HS-5 (cell line): ENCODE results near the gene COCH.
"Not testable (repeated sequence)": the region's sequence is repeated elsewhere in the genome, so short reads cannot be mapped to it uniquely, and the experiment has no call there.

Source experiments
- DNase-seq: peaks from one replicate; pipeline ENCODE4 v3.0.0-alpha.2; 2012; ENCODE audit warnings: low read depth

Gene COCH

DNA sequence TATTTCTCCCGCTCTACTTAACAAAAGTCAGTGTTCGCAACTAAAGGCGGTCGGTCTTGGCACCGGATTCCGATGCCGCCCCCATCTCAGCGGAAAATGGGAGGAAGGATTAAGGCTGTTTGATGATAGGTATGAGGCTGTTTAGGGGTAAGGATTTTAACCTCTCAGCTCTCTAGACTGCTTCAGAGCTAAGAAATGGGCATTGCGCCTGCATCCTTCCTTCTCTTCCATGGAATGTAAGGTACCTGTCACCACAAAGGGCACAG is 1.4 kb downstream of the COCH start:
- DNase-seq = no peak

DNA sequence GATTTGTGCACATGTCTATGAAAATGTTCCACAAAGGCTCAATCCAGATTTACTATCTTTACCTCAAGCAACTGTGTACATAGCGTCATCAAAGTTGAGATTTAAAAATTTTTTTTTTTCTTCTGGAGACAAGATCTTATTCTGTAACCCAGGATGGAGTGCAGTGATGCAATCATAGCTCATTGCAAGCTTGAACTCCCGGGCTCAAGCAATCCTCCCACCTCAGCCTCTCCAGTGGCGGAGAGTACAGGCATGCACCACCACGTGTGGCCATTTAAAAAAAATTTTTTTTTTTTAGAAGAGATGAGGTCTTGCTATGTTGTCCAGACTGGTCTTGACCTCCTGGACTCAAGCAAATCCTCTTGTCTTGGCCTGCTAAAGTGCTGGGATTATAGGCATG is 2.3 kb downstream of the COCH start:
- DNase-seq = no peak

DNA sequence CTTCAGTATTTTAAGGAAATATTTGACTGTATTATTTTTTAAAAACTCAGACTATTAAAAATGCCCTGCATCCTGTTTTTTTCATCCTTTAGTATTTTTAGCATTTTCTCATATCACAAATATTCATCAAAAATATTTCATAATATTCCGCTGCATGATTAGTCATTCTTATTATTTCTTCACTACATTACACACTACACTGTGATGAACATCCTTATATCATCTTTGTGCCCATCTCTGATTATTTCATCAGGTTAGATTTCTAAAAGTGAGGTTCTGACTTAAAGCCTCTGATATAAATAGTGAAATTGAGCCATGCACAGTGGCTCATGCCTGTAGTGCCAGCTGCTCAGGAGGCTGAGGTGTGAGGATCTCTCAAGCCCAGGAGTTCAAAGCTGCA is 8.1 kb downstream of the COCH start:
- DNase-seq = peak; percentile 15

DNA sequence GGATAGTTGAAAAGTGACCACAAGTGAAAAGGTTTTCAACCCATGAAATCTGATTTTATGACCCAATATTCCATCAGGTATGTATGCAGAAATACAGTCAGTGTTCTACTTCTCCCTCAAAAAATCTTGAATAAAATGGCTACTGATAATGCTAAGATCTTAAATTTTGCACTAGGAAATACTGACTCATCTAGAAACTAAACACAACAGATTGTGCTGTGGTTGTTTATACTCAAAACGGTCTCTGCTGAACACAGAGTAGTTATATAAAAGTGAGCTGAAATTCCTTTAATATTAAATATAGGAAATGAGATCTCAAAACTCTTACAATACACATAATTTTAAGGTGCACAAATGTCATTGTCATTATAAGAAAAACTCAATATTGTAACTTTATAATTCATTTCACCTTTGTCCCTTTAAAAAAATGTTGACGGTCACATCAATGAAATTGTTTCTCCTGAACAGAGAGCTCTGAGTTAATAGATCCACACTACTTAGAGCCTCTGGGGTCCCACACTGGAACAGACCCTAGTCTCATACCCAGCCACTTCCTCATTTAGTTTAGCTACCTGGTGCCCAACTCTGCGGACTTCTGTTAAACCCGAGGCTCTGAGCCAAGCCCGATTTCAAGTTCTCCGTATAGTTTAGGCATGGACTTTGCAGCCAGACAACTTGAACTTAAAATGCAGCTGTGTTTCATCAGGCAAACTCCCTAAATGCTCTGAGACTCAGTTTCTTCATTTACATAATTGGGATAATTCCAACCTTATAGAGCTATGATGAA is 9.3 kb downstream of the COCH start:
- DNase-seq = no peak

DNA sequence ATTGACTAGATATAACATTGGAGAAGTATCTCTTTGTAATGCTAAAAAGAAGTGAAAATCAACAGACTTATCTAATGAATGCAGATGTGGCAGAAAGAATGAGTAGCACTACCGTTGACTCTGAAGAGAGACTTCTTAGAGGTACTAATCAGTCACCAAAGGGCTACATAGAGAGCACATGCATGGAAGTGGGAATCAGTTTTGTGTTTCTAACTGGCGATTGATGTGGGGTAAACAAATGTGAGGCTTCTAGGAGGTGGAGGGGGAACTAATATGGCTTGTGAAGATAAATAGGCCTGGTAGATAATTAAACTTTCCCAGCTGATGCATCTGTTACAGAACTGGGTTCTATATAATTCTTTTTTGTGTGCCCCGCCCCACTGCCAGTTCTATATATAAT is 10.5 kb downstream of the COCH start:
- DNase-seq = no peak

DNA sequence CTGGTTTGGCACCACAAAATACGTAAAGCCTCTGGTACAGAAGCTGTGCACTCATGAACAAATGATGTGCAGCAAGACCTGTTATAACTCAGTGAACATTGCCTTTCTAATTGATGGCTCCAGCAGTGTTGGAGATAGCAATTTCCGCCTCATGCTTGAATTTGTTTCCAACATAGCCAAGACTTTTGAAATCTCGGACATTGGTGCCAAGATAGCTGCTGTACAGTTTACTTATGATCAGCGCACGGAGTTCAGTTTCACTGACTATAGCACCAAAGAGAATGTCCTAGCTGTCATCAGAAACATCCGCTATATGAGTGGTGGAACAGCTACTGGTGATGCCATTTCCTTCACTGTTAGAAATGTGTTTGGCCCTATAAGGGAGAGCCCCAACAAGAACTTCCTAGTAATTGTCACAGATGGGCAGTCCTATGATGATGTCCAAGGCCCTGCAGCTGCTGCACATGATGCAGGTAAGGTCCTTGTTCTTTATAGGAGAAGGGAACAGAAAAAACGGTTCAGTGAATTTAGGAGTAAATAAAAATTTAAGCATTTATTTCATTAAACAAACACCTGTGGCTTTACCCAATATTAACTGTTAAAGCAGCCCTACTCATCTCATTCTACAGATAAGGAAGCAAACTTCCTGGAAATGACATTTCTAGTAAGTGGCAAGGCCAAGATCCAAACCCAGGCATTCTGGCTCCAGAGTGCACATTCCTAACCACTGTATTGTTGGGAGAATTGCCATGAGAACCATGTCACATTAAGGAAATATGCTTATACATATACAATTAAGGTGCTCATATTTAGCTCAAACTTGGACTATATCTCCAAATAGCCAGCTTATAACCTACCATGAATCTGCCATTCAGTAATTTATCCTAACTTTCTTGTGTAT is 11.7 kb downstream of the COCH start:
- DNase-seq = no peak

DNA sequence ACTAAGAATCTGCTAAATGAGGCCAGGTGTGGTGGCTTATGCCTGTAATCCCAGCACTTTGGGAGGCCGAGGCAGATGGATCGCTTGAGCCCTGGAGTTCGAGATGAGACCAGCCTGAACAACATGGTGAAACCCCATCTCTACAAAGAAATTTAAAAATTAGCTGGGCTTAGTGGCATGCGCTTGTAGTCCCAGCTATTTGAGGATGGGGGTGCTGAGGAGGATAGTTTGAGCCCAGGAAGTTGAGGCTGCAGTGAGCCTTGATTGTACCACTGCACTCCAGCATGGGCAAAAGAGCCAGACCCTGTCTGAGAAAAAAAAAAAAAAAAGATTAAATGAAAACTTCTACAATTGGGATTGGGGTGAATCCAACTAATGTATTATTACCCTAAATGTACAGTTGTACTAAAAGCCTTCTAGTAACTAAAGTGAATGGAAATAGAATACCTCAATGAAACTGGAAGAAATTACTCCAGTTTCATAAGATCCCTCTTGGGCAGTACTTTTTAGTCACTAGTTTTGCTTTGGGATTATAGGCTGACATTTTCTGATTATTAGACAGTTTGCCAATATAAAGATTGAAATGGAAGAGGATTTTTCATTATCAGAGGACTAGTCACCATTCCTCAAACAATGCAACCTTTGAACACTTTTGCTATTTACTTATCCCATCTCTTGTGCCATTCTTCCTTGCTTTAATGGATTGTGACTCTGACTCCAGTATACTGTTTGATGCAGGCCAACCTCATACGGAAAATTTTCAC is 14.3 kb downstream of the COCH start:
- no peak for DNase-seq

DNA sequence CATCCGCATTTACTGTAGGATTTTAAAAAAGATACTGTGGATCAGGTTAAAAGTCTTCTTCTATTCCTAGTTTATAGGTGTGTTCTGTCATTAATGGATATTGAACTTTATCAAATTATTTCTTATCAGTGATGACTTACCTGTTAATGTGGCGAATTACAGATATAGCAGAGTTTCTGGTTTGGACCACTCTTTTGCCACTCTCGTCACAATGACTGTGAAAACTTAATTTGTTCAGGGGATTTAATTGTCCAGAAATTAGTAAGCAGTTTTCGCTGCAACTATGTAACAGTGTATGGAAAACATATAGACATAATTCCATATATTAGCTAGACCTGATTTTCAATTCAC is 14.9 kb downstream of the COCH start:
- no peak for DNase-seq

DNA sequence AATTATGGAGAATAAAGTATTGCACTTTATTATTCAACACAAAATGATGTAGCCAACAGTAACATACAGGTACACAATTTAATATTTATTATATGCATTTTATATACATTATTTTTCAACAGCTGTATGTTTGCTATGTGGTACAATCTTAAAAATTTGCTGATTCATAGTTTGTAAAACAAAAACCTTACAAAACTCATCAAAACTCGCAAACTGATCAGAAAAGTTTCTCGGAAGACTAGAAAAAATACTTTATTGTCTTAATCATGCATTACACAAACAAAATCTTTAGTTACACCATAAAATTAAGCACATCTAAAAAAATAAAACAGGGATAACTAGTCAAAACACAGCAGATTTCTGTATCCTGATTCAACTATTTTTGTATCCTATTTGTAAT is 19.5 kb downstream of the COCH start:
- DNase-seq = no peak

DNA sequence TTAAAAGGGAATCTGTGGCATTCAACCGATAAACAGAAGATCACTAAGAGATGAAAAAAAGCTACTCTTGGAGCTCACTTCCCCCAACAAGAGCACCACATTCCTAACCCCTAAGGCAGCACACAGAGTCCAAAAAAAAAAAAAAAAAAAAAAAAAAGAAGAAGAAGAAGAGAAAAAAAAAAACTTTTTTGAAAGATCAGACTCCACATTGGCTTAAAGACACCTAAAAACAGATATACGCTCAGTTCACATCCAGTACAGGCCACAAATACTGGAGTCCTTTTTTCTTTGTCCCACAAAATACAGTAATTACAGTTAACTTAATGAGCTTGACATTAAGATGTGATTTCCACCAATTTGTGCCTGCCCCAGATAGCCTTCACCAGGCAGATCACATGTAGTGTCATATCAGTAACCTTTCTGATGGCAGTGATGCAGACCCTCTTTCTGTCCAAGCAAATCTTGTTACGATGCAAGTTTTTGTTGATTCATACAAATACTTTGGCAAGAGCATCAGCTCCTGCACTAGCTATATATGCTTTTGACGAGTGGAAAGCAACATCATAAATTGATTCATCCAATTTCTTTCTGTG is 20.7 kb downstream of the COCH start:
- DNase-seq = no peak

DNA sequence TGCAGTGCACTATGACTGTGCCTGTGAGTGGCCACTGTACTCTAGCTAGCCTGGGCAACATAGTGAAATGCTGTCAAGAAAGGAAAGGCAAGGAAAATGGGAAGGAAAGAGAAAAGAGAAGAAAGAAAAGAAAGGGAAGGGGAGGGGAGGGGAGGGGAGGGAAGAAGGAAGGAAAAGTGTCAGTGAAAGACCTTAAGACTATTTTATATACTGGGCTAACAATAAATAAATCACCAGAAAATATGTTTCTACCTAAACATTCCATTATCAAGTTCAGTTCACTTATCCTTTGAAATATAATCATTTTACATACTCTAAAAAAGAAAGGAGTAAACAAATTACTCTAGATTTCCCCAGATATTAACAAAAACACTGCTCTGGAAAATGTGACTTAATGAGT is 22.1 kb downstream of the COCH start:
- no peak for DNase-seq

DNA sequence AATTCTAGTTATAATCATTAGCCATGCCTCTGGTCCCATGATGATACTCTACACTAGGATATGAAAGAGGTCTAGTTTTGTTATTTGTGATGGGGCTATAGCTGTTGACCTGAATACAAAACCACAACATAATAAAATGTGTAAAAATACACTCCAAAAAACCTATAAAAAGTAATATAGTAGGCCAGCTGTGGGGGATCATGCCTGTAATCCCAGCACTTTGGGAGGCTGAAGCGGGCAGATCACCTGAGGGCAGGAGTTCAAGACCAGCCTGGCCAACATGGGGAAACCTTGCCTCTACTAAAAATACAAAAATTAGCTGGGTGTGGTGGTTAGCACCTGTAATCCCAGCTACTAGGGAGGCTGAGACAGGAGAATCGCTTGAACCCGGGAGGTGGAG is 22.8 kb downstream of the COCH start:
- not testable (repeated sequence) for DNase-seq

DNA sequence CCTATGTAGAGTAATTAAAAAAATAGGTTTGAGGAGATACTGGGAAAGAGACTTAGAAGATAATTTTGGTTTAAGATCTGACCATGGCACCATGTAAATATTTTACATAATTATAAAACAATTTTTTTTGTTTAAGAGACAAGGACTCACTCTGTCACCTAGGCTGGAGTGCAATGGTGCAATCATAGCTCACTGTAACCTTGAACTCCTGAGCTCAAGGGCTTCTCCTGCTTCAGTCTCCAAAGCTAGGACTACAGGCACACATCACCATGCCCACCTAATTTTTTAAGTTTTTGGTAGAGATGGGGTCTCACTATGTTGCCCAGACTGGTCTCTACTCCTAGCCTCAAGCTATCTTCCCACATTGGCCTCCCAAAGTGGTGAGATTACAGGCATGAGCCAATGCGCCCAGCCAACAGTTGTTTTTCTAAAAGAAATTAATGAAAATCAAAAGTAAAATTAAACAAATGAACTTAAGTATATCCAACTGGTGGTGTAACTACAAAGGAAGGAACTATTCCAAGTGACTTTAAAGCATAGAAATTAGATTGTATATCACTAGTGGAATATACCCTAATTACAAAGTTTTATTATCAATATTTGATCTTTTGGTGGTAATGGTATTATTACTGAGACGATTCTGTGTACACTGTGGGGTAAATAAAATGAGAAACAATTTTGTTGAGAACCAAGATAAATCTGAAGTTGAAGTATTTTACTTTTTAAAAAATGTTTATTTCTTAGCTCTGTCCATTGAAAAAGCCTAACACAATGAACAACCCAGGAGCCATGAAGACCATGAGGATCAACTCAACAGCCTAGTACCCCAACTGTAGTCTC is 29.1 kb downstream of the COCH start:
- no peak for DNase-seq

DNA sequence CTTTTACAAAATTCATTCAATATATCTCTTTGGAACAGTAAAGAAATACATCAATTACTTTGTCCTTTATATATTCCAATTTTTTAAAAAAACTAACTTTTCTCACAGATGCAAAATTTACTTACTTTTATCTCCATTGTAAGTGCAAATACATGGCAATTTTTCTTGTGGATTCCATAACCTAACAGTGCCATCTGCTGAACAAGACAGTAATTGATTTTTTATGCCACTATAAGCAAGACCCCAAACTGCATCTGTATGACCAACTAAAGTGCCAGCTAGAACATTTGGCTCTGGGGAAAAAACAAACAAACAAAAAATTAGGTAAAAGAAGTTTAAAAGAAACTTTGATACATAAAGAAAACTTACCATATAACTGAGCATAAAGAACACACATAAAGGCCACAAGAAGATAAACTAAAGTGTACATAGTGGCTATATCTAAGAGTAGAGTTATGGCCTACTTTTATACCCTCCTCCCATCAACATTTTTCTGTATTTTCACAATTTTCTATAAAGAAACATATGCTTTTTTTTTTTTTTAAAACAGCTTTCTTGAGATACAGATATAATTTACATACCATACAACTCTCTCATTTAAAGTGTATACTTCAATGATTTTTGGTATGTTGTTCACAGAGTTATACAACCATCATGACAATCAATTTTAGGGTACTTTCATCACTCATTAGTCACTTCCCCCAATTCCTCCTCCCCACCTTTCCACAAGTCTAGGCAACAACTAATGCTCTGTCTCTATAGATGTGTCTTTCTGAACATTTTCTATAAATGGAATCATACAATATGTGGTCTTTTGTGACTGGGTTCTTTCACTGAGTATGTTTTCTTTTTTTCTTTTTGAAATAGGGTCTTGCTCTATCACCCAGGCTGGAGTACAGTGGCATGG is 32.6 kb downstream of the COCH start:
- no peak for DNase-seq

DNA sequence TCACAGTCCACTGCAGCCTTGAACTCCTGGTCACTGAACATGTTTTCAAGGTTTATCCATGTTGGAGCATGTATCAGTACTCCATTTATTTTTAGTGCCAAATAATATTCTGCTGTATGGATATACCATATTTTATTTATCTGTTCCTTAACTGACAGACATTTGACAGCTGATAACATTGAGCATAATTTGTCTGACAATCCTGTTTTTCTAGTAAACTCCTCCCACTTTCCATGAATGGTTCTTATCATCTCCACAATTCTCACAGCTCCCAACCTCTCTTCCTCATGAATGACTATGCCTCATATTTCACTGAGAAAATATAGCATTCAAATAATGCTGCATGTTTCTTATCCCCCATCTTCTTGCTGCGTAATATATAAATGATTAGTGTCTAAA is 33.3 kb downstream of the COCH start:
- no peak for DNase-seq

DNA sequence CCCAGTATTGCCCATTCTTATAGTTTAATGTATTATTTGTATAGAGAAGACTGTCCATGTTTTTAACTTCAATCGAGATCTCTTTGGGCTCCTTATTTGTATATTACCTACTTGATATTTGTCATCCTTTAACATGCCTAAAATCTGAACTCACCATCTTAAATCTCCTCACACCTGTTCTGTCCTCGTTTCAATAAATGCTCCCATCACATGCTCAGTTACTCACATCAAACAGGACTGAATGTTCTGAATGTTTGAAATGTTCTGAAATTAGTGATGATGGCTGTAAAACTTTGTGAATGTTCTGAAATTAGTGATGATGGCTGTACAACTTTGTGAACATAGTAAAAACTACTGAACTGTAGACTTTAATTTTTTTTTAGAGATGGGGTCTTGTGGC is 34.5 kb downstream of the COCH start:
- no peak for DNase-seq

DNA sequence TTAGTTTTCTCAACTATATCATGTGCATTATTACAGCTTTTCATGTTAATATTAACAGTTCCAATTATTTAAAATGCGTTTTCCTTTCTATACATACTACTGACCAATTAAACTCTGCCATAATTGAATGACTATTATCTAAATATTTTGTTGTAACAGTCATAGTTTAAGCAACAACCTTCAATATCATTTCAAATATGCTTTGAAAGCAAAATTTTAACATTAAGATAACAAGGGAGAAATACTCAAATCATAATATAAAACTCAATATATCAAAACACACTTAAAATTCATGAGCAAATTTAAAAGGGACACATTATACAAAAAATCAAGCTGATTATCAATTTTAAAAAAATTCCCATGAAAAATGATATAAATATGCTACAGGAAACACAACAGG is 40.5 kb downstream of the COCH start:
- no peak for DNase-seq

DNA sequence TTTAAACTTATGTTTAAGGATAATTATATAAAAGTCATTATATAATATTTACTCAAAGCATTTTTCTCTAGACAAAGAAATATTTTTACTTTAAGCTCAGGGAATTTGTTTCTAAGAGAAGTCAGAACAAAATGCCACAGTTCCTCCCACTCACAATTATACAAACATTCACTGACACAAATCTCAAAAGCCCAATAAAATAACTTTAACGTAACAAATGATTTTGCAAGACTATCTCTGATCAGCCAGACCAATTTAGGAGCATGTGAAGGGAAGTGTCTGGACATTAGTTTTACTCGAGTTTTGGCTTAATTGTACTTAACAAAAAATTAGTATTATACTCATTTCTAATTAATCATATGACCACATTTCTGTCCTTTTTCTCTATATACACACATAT is 41.2 kb downstream of the COCH start:
- no peak for DNase-seq

DNA sequence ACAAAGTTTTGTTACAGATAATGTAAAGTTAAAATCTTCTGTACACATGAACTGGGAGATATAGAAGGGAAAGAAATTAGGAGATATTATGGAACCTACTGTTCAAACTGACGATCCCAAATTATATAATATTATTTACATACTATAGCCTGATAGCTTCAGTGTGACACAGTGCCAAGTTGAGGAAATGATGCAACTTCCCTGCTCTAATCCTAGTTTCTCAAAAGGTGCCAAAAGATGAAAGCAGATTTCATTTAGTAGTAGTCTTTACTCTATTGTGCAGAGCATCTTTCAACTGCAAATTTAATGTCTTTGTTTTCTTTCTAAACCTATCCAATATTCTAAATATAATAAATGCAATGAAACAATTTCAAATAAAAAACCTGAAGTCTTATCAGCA is 46.9 kb downstream of the COCH start:
- no peak for DNase-seq

DNA sequence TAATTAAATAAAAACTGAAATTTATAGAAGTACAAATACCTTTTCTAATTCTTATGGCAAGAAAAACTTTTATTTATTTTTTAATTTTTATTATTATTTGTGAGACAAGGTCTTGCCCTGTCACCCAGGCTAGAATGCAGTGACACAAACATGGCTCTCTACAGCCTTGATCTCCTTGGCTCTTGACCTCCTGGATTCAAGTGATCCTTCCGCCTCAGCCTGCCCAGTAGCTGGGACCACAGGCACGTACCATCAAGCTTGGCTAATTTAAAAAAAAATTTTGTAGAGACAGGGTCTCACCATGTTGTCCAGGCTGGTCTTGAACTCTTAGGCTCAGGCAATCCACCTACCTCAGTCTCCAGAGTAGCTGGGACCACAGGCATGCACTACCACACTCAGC is 47.4 kb downstream of the COCH start:
- DNase-seq = no peak

DNA sequence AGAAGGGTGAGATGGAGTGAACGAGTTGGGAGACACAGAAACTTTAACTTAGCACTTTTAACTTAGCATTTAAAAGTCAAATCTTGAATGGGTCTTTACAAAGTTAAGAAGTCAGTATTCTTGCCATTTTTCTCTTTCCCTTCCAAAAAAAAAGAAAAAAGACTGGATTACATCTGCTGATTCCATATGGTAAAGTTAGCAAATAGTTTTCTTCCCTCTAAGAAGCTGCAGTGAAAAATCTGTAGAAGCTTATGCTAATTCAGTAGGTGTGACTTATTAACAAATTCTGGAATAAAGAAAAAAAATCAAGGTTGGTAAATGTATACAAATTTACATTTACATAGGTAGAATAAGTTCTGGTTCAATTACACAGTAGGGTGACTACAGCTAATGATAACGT is 50.9 kb downstream of the COCH start:
- no peak for DNase-seq
